Daoy (cell line): ENCODE measurements around the gene ATE1. TPM values are rescaled to one million over a fixed set of nuclear protein-coding genes. Genes with fewer than 3 reads are reported as not detected.
A peak's percentile ranks its signal among the peaks of the same experiment; 100 is the strongest.
"Not testable (repeated sequence)": the region's sequence is repeated elsewhere in the genome, so short reads cannot be mapped to it uniquely, and the experiment has no call there.

ENCODE experiments used
- DNase-seq: peaks from one replicate; pipeline ENCODE4 v3.0.0-alpha.2; 2015; ENCODE audit warnings: low read depth
- total RNA-seq: library from RNA; depleted of rRNA; stranded (reverse); fragments of >200 nt; shearing (Covaris generic); gene quantifications from 2 replicates; pipeline ENCODE4 v1.2.3, GENCODE V29; 2014

Gene ATE1
- total RNA-seq, 1 experiment from 2014 or later, result 18.2 TPM

GRCh38 chr10:121930268-121931085 is 2.6 kb upstream of the ATE1 start:
- not testable (repeated sequence) for DNase-seq

GRCh38 chr10:121929585-121930267 is 1.9 kb upstream of the ATE1 start:
- not testable (repeated sequence) for DNase-seq

GRCh38 chr10:121928528-121928884 is 675 bp upstream of the ATE1 start:
- DNase-seq, result peak; percentile 24

GRCh38 chr10:121927318-121927840 is 452 bp downstream of the ATE1 start:
- peak; percentile 54 for DNase-seq

- DNase-seq, result no peak
These were observed 1.0 kb downstream of the ATE1 start for GRCh38 chr10:121926671-121927317.

GRCh38 chr10:121926157-121926556 is 1.7 kb downstream of the ATE1 start:
- DNase-seq, result no peak

GRCh38 chr10:121921238-121921931 is 6.4 kb downstream of the ATE1 start:
- no peak for DNase-seq

GRCh38 chr10:121919666-121920065 is 8.2 kb downstream of the ATE1 start:
- no peak for DNase-seq

GRCh38 chr10:121918800-121919199 is 9.0 kb downstream of the ATE1 start:
- DNase-seq, result not testable (repeated sequence)

GRCh38 chr10:121914661-121915060 is 13.2 kb downstream of the ATE1 start:
- no peak for DNase-seq

- no peak for DNase-seq
These were observed 16.5 kb downstream of the ATE1 start for GRCh38 chr10:121911421-121911697.

GRCh38 chr10:121910673-121911420 is 17.0 kb downstream of the ATE1 start:
- peak; percentile 1 for DNase-seq

GRCh38 chr10:121904888-121905287 is 22.9 kb downstream of the ATE1 start:
- no peak for DNase-seq

GRCh38 chr10:121900443-121901174 is 27.2 kb downstream of the ATE1 start:
- DNase-seq, result peak; percentile 36

GRCh38 chr10:121899727-121900126 is 28.1 kb downstream of the ATE1 start:
- DNase-seq, result peak; percentile 9

GRCh38 chr10:121891103-121891502 is 36.7 kb downstream of the ATE1 start:
- no peak for DNase-seq

- DNase-seq, result no peak
These were observed 38.6 kb downstream of the ATE1 start for GRCh38 chr10:121889212-121889611.

- DNase-seq, result peak; percentile 46
These were observed 40.7 kb downstream of the ATE1 start for GRCh38 chr10:121886997-121887622.

- no peak for DNase-seq
These were observed 41.6 kb downstream of the ATE1 start for GRCh38 chr10:121886181-121886580.

GRCh38 chr10:121880895-121881294 is 46.9 kb downstream of the ATE1 start:
- DNase-seq, result no peak
